Activated CD4-positive, alpha-beta T cell treated with anti-CD3 and anti-CD28 coated beads, Interleukin-2, amount 10 ng/mL, durations not matched to agents 7 days and 5 days (primary cell): ENCODE measurements around the gene LYL1. TPM values are rescaled to one million over a fixed set of nuclear protein-coding genes. Genes with fewer than 3 reads are reported as not detected.
A peak's percentile ranks its signal among the peaks of the same experiment; 100 is the strongest.
"Not testable (repeated sequence)": the region's sequence is repeated elsewhere in the genome, so short reads cannot be mapped to it uniquely, and the experiment has no call there.

ENCODE experiments used
- CTCF ChIA-PET: fragments of 350-600 bp; sonication (Branson Sonifier 250); formaldehyde crosslinking; loops from one replicate; lab custom pipeline; 2021; ENCODE audit warnings: antibody characterized with exemption; lab: Charles Lee
- POLR2A ChIA-PET: fragments of 350-600 bp; sonication (Branson Sonifier 250); formaldehyde crosslinking; loops from one replicate; lab custom pipeline; 2021; ENCODE audit warnings: antibody characterized with exemption; lab: Charles Lee
- DNase-seq: peaks from one replicate; pipeline ENCODE4 v3.0.0-alpha.2; 2020
- H3K27ac Mint-ChIP-seq: one replicate; pipeline ENCODE4 v1.8.0; 2021; ENCODE audit warnings: mild to moderate bottlenecking, moderate library complexity, mixed read lengths
- H3K27me3 Mint-ChIP-seq: one replicate; pipeline ENCODE4 v1.8.0; 2021; ENCODE audit warnings: mixed read lengths
- H3K36me3 Mint-ChIP-seq: one replicate; pipeline ENCODE4 v1.8.0; 2021; ENCODE audit warnings: low read depth, mixed read lengths
- H3K4me1 Mint-ChIP-seq: one replicate; pipeline ENCODE4 v1.8.0; 2021; ENCODE audit warnings: mixed read lengths
- H3K4me3 Mint-ChIP-seq: one replicate; pipeline ENCODE4 v1.8.0; 2021; ENCODE audit warnings: mild to moderate bottlenecking, moderate library complexity, mixed read lengths
- H3K9me3 Mint-ChIP-seq: one replicate; pipeline ENCODE4 v1.8.0; 2021; ENCODE audit warnings: mixed read lengths
- total RNA-seq, 2 experiments: library from RNA; stranded (reverse); gene quantifications; one replicate each; pipeline ENCODE4 v1.2.3, GENCODE V29; 2021

The LYL1 gene
- 1 to 10 TPM; 2.3 to 2.5 TPM for total RNA-seq

DNA sequence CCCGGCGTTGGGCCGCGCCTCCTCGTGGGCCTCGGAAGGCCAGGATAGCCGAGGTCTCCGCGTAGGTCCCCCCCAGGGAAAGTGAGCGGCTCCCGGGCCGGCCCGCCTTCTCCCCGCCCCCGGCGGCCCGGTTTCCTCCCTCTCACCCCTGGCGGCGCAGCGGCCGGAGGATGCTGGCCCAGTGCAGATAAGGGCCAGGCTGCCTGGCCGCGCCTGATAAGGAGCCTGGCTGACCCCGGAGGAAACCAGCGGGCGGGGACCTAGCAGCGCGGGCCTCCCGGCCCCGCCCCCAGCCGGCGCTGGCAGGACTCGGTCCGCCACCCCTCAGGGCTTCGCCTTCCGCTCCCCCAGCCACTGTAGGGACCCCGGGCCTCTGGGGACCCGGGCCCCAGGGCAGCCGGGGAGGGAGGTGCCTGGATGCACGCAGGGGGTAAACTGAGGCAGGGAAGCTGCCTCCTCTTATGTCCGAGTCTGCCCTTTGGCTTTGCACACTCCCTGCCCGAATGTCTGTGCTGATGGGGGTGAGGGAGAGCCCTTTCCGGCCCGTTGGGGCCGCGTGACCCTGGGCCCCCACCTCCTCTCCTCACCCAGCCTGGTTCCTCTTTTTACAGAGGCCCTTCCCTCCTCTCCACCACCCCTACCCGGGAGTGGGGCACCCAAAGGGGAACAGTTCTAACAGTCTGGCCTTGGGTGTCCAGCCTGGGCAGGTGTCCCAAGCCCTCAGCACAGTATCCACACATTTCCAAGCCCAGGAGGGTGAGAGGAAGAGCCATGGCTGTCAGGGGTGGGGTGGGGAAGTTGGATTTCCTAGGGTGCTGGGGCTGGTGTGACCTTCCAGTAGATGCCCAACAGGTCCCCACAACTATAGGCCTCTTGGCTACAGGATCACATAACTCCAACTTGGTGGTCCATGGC, at the start of gene LYL1:
Gene LYL1, minus strand, starts transcription at position 193 of the 915 bp plus-strand sequence. CDS start 1,687 bp downstream, outside the sequence.
- Mint-ChIP-seq H3K27ac (no peak within 1 kb of the TSS), H3K27me3 (peaks cover 15% of the 10 kb centered on the region), H3K9me3 (no peaks in the 10 kb centered on the region), H3K4me1 (peaks cover 47% of the 10 kb centered on the region), H3K36me3 (peaks cover 7% of the 10 kb centered on the region), H3K4me3 (peak within 1 kb of the TSS; percentile 44)
- no peak for DNase-seq
- ChIA-PET POLR2A (no interaction called here), CTCF (interaction anchor here (0.6 to 3.0 kb wide), 3 partner anchors 10 to 685 kb away, joined by 4 to 15 read pairs (median 4); no protein-coding TSS in a partner anchor)

DNA sequence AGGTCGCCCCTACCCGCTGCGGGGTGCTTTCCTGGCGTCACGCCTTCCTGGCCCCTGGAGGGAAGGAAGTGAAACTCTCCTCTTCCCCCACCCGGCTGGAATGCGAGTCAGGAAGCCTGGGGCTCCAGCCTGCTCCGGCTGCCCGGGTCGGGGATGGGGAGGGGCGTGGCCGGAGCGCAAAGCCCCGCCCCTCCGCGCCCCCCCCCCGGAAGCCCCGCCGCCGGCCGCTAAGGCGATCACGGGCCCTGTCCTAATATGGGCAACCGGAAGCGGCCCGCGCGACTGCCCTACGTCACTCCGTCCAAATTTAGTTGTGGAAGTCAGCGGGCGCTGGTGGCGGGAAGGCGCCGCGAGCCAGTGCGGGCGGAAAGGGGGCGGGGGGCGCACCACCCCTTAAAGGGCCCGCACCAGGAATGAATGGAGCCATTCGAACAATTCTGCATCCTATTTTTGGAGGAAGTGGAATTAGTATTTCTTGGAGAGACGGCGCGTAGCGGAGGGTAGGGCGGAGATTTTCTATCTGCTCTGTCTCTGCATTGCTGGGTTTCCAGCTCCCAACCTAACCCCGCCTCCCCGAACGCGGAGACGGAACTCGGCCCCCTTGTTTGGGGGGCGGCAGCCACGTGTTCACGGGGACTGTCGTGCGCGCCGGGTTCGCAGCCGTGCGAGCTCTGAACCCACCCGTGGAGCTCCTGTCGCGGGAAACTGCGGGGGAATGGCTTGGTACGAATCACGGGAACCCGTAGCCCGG, 49.1 kb upstream of the LYL1 start:
- Mint-ChIP-seq H3K9me3 (no peaks in the 10 kb centered on the region), H3K36me3 (peaks cover 29% of the 10 kb centered on the region), H3K4me1 (peaks cover 27% of the 10 kb centered on the region), H3K27me3 (no peaks in the 10 kb centered on the region), H3K4me3 (peak overlapping the region; percentile 97), H3K27ac (peak overlapping the region; percentile 100)
- POLR2A ChIA-PET, result interaction anchor here (0.6 to 1.7 kb wide), 7 partner anchors 10 to 854 kb away, joined by 3 to 5 read pairs (median 3); partner anchors contain the start of gene RFX1
- CTCF ChIA-PET, result interaction anchor here (0.6 to 2.0 kb wide), 10 partner anchors 10 to 686 kb away, joined by 3 to 11 read pairs (median 4); no protein-coding TSS in a partner anchor
- peak; percentile 96 for DNase-seq

DNA sequence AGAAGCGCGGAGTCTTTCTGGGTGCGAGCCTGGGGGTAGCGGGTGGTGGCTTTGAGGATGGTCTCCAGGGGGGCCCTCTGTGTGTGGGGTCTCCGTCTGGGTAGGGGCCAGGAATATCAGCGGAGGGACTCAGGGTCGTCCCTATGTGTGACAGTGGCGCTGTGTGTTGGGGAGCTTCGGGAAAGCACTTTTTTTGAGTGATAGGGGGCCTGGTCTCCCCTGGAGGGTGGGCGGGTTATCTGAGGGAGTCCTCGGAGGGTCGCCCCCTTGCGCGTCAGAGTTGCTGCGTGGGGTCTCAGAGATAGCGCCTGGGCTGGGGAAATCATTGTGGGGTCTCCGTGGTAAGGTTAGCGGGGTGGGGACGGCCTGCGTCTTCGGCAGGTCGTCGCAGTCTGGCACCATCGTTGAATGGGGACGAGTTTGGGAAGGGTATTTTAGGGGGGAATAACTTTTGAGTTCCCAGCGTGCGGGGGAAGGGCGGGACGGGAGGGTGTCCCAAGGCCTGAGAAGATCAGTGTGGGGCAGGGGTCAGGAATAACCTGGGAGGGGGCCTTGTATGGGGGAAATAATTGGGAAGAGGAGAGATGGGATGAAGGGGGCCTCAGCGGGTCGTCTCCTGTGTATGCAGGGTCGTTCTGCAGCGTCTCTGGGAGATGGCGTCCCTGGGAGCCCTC, 48.4 kb upstream of the LYL1 start:
- Mint-ChIP-seq H3K4me1 (peaks cover 20% of the 10 kb centered on the region), H3K27me3 (no peaks in the 10 kb centered on the region), H3K27ac (peak overlapping the region; percentile 91), H3K9me3 (no peaks in the 10 kb centered on the region), H3K4me3 (peak overlapping the region; percentile 97), H3K36me3 (peaks cover 29% of the 10 kb centered on the region)
- DNase-seq, result peak; percentile 35
- ChIA-PET CTCF (interaction anchor here (1.0 to 1.9 kb wide), 4 partner anchors 13 to 186 kb away, joined by 3 to 6 read pairs (median 6); partner anchors contain the start of gene NACC1), POLR2A (no interaction called here)

DNA sequence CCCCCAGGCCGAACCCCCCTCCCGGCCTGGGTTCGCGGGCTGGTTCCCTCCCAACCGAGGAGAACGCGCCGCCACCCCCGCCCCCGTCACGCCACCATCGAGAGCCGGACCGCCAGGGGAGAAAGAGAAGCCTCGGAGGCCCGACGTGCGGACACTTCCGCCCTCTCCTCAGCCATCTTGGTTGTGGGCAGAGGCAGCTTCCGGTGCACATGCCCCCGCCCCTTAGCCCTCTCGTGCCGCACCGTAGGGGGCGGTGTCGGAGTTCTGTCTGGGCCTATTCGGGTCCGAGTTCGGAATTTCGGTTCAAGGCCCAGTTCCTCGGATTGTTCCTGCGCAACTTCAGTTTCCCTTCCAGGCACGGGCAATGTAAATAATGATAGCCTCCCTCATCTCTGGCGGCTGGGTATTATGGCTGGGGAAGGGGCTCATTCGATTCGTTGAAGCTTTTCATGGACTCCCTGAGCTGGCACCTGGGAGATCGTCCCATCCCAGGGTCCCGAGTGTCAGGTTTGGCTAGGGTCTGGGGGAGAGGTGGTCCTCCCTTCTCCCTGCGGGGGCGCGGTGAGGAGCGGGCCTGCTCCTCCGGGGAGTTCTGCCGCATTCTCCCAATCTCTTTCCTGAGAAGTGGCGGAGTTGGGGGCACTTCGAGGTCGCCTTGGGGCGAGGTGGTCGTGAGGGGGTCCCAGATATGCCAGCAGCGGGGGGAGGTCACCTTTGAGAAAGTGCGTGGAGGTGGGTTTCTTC, 47.7 kb upstream of the LYL1 start, which contains the start of the genes IER2 and STX10:
Gene IER2, plus strand, starts transcription at position 225 of the 744 bp plus-strand sequence. CDS start 2,776 bp downstream, outside the sequence.
Gene STX10, minus strand, starts transcription at position 189 of the 744 bp plus-strand sequence. CDS start 202 bp downstream, outside the sequence.
- Mint-ChIP-seq H3K36me3 (peaks cover 26% of the 10 kb centered on the region), H3K27ac (peak within 1 kb of the TSS; percentile 91), H3K27me3 (no peaks in the 10 kb centered on the region), H3K4me3 (peak within 1 kb of the TSS; percentile 97), H3K4me1 (peaks cover 19% of the 10 kb centered on the region), H3K9me3 (no peaks in the 10 kb centered on the region)
- CTCF ChIA-PET, result interaction anchor here (0.6 to 1.9 kb wide), 10 partner anchors 8 to 260 kb away, joined by 3 to 6 read pairs (median 5); partner anchors contain the start of gene NACC1
- POLR2A ChIA-PET, result no interaction called here
- DNase-seq, result peak; percentile 95

DNA sequence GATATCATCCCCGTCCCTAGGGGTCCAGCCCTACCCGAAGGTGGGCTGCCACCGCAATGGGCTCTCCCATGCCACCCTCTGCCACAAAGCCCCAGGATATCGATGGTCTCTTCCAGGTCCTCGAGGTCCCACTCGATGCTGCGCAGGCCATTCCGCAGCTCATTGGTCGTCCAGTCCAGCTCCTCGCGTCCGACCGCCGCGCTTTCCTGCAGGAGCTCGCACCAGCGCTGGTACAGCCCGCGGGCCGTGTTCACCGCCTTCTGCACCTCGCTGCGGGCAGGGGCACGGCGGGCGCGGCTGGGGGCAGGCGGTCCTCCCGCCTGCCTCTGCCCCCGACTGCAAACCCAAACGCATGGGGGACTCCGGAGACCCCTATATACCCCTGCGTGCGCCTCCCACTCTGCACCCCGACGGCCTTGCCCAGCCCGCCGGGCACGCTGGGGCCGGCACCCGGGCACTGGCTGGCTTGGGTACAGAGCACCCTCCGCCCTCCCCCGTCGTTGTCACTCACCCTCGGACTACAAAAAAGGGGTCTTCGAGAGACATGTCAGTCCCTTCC, 47.0 kb upstream of the LYL1 start:
- POLR2A ChIA-PET, result no interaction called here
- peak; percentile 37 for DNase-seq
- H3K4me3 Mint-ChIP-seq, result peak overlapping the region; percentile 97
- H3K9me3 Mint-ChIP-seq, result no peaks in the 10 kb centered on the region
- no peaks in the 10 kb centered on the region for H3K27me3 Mint-ChIP-seq
- CTCF ChIA-PET, result interaction anchor here (0.6 to 1.9 kb wide), 10 partner anchors 8 to 260 kb away, joined by 3 to 6 read pairs (median 4); partner anchors contain the start of gene NACC1
- peaks cover 19% of the 10 kb centered on the region for H3K4me1 Mint-ChIP-seq
- H3K27ac Mint-ChIP-seq, result peak overlapping the region; percentile 91
- peaks cover 20% of the 10 kb centered on the region for H3K36me3 Mint-ChIP-seq

DNA sequence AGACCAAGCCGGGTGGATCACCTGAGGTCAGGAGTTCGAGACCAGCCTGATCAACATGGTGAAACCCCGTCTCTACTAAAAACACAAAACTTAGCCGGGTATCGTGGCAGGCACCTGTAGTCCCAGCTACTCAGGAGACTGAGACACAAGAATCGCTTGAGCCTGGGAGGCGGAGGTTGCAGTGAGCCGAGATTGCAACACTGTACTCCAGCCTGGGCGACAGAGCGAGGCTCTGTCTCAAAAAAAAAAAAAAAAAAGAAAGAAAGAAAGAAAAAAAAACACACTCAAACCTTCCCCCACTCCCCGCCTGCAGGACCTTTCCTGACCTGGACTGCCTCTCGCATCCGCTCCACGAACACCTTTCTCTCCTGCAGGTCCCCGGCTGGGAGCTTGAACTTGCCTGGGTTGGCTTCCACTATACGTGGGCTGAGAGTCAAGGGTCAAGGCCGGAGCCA, 46.5 kb upstream of the LYL1 start:
- POLR2A ChIA-PET, result not testable (repeated sequence)

DNA sequence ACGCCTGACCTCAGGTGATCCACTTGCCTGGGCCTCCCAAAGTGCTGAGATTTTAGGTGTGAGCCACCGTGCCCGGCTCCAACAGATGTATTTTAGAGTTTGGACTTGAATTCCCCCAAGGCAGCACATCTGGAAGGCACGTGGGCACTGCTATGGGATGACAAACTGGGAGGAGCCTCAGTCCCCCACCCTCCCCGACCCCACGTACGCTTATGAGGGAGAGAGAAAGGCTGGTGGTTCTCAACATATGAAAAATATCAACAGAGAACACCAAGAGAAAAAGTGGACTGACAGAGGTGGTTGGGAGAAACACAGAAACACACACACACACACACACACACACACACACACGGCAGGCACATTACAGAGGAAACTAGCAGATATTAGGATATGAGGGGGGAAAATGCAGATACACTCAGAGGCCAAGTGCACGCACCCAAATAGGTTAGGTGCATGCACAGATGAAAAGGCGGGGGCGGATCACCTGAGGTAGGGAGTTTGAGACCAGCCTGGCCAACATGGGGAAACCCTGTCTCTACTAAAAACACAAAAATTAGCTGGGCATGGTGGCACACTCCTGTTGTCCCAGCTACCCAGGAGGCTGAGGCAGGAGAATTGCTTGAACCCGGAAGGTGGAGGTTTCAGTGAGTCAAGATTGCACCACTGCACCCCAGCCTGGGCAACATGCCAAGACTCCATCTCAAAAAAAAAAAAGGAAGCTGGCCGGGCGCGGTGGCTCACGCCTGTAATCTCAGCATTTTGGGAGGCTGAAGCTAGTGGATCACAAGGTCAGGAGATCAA, 44.3 kb upstream of the LYL1 start:
- H3K27me3 Mint-ChIP-seq, result no peaks in the 10 kb centered on the region
- H3K27ac Mint-ChIP-seq, result no peak overlapping the region
- H3K36me3 Mint-ChIP-seq, result peaks cover 8% of the 10 kb centered on the region
- ChIA-PET POLR2A (no interaction called here), CTCF (interaction anchor here (1.1 to 1.4 kb wide), 2 partner anchors 43 to 47 kb away, joined by 3 to 8 read pairs; no protein-coding TSS in a partner anchor)
- H3K9me3 Mint-ChIP-seq, result no peaks in the 10 kb centered on the region
- no peak overlapping the region for H3K4me3 Mint-ChIP-seq
- no peak for DNase-seq
- H3K4me1 Mint-ChIP-seq, result peaks cover 17% of the 10 kb centered on the region

More for the DNA sequence above, 46.5 kb upstream of the LYL1 start:
- peak overlapping the region; percentile 97 for H3K4me3 Mint-ChIP-seq
- DNase-seq, H3K9me3 Mint-ChIP-seq, H3K27me3 Mint-ChIP-seq: not testable (repeated sequence)
- H3K27ac Mint-ChIP-seq, result peak overlapping the region; percentile 16
- H3K4me1 Mint-ChIP-seq, result peaks cover 19% of the 10 kb centered on the region
- H3K36me3 Mint-ChIP-seq, result peaks cover 15% of the 10 kb centered on the region
- CTCF ChIA-PET, result interaction anchor here (0.9 to 1.9 kb wide), 7 partner anchors 13 to 45 kb away, joined by 3 to 6 read pairs (median 5); partner anchors contain the start of gene NACC1

DNA sequence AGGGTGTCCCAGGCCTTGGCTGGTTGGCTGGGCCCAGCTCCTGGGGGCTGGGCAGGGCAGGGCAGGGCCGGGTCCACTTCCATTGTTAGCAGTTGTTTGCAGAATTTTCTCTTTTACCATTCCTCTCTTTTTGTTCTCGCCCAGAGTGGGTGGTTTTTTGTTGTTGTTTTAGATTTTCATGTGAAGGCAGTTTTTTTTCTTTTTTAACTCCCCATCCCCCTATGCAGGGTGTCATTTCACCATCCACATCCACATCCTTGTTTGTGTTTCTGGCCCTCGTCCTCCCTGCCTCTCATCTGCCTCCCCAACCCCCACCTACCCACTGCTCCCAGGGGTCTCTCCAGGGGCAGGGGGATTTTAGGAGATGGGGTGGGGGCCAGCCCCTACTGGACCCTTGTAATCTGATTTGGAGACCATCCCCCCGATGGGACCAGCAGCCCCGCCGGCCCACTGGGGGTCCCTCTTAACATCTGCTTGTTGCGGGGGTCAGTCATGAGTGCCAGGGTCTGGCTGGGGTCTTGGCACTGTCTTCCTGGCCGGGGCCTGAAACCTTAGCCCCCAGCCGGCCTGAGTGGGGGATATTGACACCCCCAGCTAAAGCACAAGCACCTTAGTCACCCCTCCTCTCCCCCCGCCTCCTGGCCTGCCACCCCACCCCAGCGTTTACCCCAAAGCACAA, 37.1 kb upstream of the LYL1 start:
- Mint-ChIP-seq H3K4me3 (no peak overlapping the region), H3K36me3 (peaks cover 22% of the 10 kb centered on the region), H3K9me3 (no peaks in the 10 kb centered on the region), H3K4me1 (peaks cover 2% of the 10 kb centered on the region), H3K27ac (peak overlapping the region; percentile 3), H3K27me3 (no peaks in the 10 kb centered on the region)
- CTCF ChIA-PET, result no interaction called here
- no peak for DNase-seq
- POLR2A ChIA-PET, result no interaction called here

DNA sequence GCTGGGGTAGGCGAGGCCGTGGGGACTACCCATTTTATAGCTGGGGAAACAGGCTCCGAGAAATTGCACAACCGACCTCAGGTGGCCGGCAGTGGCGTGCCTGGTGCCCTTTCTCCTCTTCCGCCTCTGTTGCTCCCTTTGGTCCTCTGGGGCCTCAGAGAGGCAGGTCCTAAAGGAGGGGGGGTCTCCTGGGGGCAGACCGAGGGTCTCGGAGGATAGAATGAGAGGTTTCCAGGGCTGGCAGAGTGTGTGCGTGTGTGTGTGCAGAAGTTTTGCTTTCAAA, 36.2 kb upstream of the LYL1 start:
- Mint-ChIP-seq H3K27ac (no peak overlapping the region), H3K36me3 (peaks cover 18% of the 10 kb centered on the region), H3K9me3 (no peaks in the 10 kb centered on the region), H3K4me1 (peaks cover 2% of the 10 kb centered on the region), H3K4me3 (no peak overlapping the region), H3K27me3 (no peaks in the 10 kb centered on the region)
- ChIA-PET CTCF (no interaction called here), POLR2A (no interaction called here)
- DNase-seq, result no peak

DNA sequence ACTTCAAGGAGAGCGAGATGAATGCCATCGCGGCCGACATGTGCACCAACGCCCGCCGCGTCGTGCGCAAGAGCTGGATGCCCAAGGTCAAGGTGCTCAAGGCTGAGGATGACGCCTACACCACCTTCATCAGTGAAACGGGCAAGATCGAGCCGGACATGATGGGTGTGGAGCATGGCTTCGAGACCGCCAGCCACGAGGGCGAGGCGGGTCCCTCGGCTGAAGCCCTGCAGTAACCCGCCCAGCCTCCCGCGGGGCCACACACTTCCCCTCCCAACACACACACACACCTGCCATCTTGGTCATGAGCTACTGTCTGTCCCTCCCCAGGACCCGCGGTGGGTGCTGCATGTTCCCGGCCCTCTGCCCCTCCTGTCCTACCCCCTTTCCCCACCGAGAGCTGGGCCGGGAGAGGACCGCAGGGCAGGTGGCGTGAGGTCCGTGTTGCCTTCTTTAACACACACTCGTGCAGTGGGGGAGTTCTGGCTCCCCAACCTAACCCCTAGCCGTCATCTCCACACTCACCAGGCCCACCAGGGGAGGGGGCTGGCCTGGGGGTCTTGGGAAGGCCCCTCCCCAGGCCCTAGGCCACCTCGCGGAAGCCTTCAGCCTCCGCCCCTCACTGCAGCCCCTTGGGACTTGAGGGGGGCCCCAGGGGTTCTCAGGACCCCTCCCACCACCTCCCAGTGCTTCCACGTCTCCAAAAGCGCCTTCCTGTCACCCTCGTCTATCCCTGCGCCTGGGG, 35.7 kb upstream of the LYL1 start:
- no peak overlapping the region for H3K27ac Mint-ChIP-seq
- POLR2A ChIA-PET, result no interaction called here
- no peak overlapping the region for H3K4me3 Mint-ChIP-seq
- H3K27me3 Mint-ChIP-seq, result no peaks in the 10 kb centered on the region
- DNase-seq, result no peak
- H3K36me3 Mint-ChIP-seq, result peaks cover 16% of the 10 kb centered on the region
- CTCF ChIA-PET, result no interaction called here
- H3K4me1 Mint-ChIP-seq, result peaks cover 7% of the 10 kb centered on the region
- H3K9me3 Mint-ChIP-seq, result no peaks in the 10 kb centered on the region
